ENCODE results near the gene COA5.

COA5 gene

DNA sequence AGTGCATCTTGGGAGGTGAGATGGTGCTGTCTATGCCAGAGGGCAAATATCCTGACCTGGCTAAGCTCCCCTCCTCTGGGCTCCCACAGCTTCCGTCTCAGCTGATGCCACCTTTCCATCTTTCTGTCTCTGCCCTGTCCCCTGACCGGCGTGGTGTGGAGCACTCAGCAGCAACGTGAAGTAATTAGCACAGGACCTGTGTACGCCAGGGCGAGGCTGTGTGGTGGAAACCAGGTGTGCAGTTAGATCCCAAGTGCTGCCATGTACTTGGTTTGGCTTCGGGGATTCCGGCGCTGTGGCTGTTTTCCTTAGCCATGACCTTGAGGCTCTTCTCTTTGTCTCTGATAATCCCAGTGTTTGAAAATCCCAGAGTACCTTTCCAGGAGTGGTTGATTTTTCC is 36.5 kb downstream of the COA5 start:
- DNase-seq (ENCODE audit: low read depth, low spot score), result no peak

DNA sequence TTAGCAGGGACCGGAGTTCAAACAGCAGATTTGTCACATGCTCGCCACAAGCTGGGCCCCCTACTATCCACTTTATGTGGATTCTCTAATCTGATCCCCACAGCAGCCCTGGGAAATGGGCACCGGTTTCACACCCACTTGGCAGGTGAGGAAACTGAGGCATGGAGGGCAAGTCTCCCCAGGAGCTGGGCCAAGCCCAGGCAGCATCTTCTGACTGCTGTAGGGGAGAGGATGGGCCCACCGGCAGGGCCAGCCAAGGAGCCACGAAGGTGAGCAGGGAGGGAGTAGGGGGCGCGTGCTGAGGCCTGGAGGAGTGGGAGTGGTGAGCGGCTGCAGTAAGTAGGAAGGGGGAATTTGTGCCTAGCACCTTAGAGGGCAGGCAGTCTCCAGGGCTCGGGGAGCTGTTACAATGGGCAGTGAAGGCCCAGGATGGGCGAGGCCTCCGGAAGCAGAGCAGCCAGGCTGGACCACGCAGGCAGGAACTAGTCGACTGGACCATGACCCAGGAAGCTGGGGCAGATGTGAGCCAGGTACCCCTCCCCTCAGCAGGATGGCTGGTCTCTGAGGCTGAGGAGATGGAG is 37.1 kb downstream of the COA5 start:
- DNase-seq (ENCODE audit: low read depth, low spot score), result no peak

GRCh38 chr2:98570356-98570755 is 38.0 kb downstream of the COA5 start:
- no peak for DNase-seq (ENCODE audit: low read depth, low spot score)

DNA sequence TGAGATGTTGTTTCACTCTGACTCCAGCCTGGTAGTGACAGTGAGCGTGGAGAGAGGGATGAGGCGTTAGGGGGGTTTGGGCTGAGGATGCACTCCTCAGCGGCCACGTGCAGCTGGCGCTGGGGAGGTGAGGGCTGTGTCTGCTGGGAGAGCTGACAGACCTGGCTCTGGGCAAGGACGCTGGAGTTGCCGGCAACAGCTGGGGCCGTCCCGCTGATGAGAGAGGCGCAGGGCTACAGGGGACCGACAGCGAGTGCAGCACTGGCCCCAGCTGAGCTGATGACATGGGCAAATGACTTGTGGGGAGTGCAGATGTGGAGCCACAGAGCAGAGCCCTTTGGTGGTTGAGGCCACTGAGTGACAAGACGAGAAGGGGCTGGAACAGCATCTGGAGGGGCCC is 38.4 kb downstream of the COA5 start:
- DNase-seq (ENCODE audit: low read depth, low spot score), result no peak

DNA sequence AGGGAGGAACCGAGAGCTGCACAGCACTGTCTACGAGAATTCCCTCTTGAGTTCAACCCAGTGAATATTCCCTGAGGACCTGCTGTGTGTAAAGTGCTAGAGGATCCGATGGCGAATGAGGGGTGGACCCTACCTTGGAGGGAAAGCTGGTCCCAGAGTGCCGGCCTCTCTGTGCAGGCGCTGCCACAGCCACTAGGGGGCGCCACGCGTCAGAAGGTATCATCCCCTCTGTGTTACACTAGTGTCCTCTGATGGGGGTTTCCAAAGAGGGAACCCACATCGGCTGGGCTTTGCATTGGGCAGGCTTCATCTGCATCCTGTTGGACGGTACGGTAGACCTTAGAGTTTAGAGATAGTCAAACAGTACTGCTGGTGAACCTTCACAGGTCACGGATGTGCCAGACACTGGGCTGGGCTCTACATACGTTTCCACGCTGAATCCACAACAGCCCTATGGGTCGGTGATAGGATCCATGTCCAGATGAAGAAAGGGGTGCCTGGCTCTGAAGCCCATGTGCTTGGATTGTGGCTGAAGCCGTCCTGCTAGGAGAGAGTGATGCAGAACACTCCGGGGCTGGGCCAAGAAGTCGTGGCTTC is 39.0 kb downstream of the COA5 start:
- peak; percentile 61 for DNase-seq (ENCODE audit: low read depth, low spot score)

GRCh38 chr2:98568161-98568956 is 40.0 kb downstream of the COA5 start:
- DNase-seq (ENCODE audit: low read depth, low spot score), result no peak

GRCh38 chr2:98565941-98566340 is 42.4 kb downstream of the COA5 start:
- DNase-seq (ENCODE audit: low read depth, low spot score), result no peak

DNA sequence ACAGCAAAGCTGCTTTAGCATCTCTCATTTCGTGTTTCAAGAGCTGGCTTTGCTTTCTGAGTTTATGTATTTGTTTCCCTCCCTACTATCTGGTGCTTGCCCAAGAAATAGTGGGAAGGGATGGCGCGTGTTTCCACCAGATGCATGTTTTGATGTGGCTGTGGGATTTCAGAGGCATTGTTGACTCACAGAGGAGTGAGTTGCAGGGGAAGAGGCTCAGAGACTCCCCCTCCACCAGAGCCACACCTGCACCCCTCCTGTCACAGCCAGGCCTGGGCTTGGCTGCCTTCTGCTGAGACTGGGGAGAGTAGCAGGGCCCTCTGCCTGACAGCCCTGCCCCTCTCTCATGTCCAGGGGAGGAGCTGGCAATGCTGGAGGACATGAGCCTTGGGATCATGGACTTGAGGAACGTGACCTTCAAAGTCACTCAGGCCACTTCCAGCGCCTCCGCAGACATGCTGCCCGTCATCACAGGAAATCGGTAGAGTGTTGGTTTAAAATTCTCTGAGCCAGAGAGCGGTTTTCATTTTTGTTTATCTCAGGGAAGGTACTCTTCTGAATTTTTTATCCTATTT is 42.9 kb downstream of the COA5 start:
- DNase-seq (ENCODE audit: low read depth, low spot score), result no peak

GRCh38 chr2:98564541-98565132 is 43.7 kb downstream of the COA5 start:
- DNase-seq (ENCODE audit: low read depth, low spot score), result no peak

DNA sequence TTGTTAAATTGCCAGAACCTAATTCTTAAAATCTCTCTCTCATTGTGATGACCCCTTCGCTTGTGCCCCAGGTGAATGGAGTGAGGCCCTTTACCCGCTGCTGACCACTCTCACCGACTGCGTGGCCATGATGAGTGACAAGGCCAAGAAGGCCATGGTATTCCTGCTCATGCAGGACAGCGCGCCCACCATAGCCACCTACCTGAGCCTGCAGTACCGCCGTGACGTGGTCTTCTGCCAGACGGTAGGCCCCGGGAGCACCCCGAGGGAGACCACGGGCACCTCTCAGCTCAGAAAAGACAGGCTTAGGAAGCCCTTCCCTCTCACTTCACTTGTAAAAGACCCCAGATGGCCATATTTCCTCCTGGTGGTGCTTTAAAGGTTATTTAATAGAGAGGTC is 44.9 kb downstream of the COA5 start:
- no peak for DNase-seq (ENCODE audit: low read depth, low spot score)

DNA sequence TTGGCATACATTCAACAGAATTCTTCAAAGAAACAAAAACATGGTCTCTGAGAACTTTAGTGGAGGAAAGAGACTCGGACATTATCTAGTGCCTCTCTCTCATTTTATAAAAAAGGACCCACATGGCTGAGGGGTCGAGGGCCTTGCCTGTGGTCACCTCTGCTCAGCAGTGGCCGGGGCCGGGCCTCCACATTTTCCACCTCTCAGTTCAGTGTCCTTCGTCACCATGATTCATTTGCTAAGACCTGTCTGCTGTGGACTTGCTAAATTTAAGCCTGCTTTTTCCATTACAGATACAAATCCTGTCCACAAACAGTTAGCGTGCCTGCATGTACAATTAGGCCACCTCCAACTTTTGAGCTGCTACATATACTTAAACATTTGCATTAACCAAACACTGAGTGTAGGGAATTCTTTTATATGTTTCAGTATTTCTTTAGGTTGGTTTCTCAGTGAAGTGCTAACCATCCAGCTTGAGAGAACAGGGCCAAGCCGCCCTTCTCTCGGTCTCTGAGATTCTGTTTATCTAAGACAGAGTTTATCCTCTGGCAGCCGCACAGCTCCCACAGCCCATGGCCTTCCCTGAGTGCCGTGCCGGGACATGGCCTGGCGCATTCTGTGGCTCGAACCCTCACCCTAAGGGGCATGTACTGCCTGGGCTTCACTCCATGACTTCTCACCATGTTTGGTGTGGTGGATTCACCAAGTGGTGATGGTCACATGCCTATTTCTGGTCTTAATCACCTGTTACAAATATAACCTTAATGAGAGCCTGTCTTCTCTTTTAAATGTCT is 46.2 kb downstream of the COA5 start:
- DNase-seq (ENCODE audit: low read depth, low spot score), result no peak

- DNase-seq (ENCODE audit: low read depth, low spot score), result no peak
Observed at GRCh38 chr2:98561018-98561417, 47.3 kb downstream of the COA5 start.

- DNase-seq (ENCODE audit: low read depth, low spot score), result no peak
Observed at GRCh38 chr2:98560256-98560771, 48.0 kb downstream of the COA5 start.

- DNase-seq (ENCODE audit: low read depth, low spot score), result no peak
Observed at GRCh38 chr2:98559581-98559980, 48.7 kb downstream of the COA5 start.

DNA sequence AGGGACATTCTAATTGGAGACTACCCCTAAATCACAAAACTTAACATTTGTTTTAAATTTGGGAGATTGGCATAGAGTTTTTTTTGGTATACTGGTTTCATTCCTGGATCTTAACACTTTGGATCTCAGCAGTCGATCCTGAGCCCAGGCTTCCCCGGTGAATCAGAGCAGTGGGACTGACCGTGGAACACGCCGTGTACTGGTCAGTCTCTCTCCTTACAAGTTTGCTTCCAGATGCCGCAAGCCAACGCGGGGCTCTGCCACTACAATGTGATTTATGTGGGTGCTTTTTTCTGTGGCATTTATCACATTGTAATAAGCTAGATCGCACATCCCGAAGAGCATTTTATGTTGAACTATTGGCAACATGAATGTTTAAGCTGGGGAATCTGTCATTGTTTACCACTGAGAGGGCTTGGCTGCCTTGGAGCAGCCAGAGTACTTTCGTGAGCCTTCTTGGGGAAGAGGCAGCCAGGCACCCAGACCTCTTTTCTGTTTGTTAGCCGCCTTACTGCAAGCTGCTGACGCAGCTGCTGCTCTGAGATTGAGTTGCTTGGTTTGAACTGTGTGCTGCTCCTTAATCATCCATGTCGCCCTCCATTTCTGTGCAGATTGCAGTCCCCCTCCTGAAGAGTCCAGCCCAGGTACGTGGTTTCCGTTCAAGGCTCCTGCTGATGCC is 49.3 kb downstream of the COA5 start:
- no peak for DNase-seq (ENCODE audit: low read depth, low spot score)

DNA sequence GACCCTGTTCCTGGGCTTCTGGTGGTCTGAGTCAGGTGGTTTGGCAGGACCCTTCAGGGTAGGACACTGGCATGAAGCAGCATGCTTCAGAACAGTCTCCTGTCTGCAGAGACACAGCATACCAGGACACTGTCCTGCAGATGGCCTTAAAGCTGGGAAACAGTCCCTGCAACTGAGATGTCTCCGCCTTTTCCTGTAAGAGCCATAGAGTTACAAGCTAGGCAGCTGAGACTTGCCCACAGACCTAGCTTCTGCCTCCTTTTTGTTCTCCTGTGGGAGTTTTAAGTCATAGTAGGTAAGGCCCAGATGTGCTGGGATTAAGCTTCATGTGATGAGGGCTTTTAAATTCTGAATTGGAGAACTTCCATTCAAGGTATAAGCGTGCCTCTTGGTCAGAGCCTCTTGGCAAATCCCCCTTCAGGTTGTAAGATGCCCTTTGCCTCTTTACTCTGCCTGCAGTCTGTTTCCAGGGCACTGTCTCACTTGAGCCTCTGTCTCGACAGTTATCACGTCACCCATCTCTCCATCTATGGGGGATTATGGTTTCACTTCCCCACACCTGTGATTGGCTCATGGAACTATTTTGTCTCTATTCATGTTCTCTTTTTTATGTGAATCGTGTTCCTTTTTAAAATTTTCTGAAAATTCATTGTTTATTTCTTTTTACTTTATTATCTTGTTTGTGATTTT is 51.8 kb downstream of the COA5 start:
- DNase-seq (ENCODE audit: low read depth, low spot score), result no peak

GRCh38 chr2:98555696-98556095 is 52.6 kb downstream of the COA5 start:
- no peak for DNase-seq (ENCODE audit: low read depth, low spot score)

DNA sequence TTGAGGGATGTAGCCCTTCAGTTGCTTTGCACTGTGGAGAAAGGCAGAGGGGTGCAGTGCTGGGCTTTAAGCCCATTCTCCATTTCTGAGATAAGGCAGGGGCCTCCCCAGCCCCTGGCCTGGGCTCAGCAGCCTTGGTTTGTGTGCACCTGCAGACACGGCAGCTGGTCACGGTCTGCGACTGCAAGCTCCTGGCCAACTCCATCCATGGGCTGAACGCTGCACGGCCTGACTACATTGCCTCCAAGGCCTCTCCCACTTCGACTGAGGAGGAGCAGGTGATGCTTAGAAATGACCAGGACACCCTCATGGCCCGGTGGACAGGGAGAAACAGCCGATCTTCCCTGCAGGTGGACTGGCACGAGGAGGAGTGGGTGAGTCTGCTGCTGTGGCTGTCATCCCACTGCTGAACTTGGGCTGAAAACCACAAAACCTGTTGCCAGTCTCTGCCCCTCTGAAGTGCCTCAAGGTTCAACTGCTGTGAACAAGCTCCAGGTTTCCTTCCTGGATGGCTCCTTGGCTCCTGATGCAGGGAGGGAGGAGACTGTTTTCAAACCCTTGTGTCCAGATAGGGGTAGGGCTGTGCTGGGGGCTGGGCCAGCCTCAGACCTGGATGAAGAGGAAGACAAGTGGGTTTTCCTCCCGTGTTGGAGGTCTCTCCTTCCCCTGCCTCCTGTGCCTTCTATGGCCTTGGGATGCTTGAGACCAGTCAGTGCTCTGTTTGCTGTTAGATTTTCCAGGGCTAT is 54.0 kb downstream of the COA5 start:
- no peak for DNase-seq (ENCODE audit: low read depth, low spot score)

- DNase-seq (ENCODE audit: low read depth, low spot score), result no peak
Observed at GRCh38 chr2:98552499-98553179, 55.7 kb downstream of the COA5 start.
